ENCODE results near the gene PDCD7. TPM values are rescaled to one million over a fixed set of nuclear protein-coding genes. Genes with fewer than 3 reads are reported as not detected.

PDCD7 gene
- polyA plus RNA-seq, 1 of the 3 experiments (the other 2 are of a cell fraction): 15.3 TPM

- TF ChIP-seq FOXM1 (IDR thresholded peaks at IDR 0.05; ENCODE audit: low read depth) (no peak), ZBTB33 (IDR thresholded peaks at IDR 0.05; ENCODE audit: borderline replicate concordance, low read depth) (no peak), RCOR1 (IDR thresholded peaks at IDR 0.05; ENCODE audit: low read length) (no peak), RXRA (IDR thresholded peaks at IDR 0.05; ENCODE audit: borderline replicate concordance, low read depth) (no peak), RAD21 (IDR thresholded peaks at IDR 0.05; ENCODE audit: low read length) (no peak), CHD2 (IDR thresholded peaks at IDR 0.05; ENCODE audit: low read length, partially characterized antibody) (no peak), MXI1 (IDR thresholded peaks at IDR 0.05; ENCODE audit: low read depth, low read length) (no peak), EZH2phosphoT487 (IDR thresholded peaks at IDR 0.05; ENCODE audit: borderline replicate concordance, low read depth) (no peak), POLR2AphosphoS5 (IDR thresholded peaks at IDR 0.05; ENCODE audit: low read depth, low read length) (no peak), PBX3 (IDR thresholded peaks at IDR 0.05) (no peak), SMC3 (IDR thresholded peaks at IDR 0.05; ENCODE audit: low read depth, low read length) (no peak), EP300 (IDR thresholded peaks at IDR 0.05; ENCODE audit: borderline replicate concordance in 1 of 2, low read depth in 1 of 2, low read length in 1 of 2) (no peak), CTCF (IDR thresholded peaks at IDR 0.05) (no peak), FOXJ3 (CRISPR knock-in tag; IDR thresholded peaks at IDR 0.05) (no peak), TCF12 (IDR thresholded peaks at IDR 0.05) (no peak), FOSL2 (IDR thresholded peaks at IDR 0.05; ENCODE audit: borderline replicate concordance, low read depth) (no peak), MAX (IDR thresholded peaks at IDR 0.05; ENCODE audit: low read depth) (no peak), ELF1 (IDR thresholded peaks at IDR 0.05) (no peak), YY1 (IDR thresholded peaks at IDR 0.05; ENCODE audit: low read depth) (no peak)
- Histone ChIP-seq H3K4me1 (ENCODE audit: control insufficient read depth in 1 of 2, insufficient read depth in 2 of 2, low read depth in 1 of 2, low read length in 1 of 2) (no peaks in the 10 kb centered on the region), H3K9ac (no peak overlapping the region), H3K4me3 (ENCODE audit: low read depth in 2 of 2, low read length in 1 of 2) (no peak overlapping the region), H3K79me2 (ENCODE audit: insufficient read depth) (peaks cover 78% of the 10 kb centered on the region), H3K27me3 (ENCODE audit: insufficient read depth) (no peaks in the 10 kb centered on the region), H3K9me2 (no peaks in the 10 kb centered on the region), H3K27ac (ENCODE audit: low read depth in 2 of 2, low read length in 1 of 2) (no peak overlapping the region), H3K4me2 (no peak overlapping the region), H4K20me1 (ENCODE audit: insufficient read depth) (peaks cover 11% of the 10 kb centered on the region), H3F3A (replicated peaks; ENCODE audit: insufficient read depth) (no peaks in the 10 kb centered on the region), H2AFZ (ENCODE audit: low read depth) (no peak overlapping the region), H3K36me3 (replicated peaks in 1 of 2; ENCODE audit: control insufficient read depth in 1 of 2, insufficient read depth in 2 of 2, low read length in 1 of 2) (peaks cover 33 to 73% of the 10 kb centered on the region in 2 experiments), H3K9me3 (no peaks in the 10 kb centered on the region)
- DNase-seq: no peak
- WGBS (ENCODE audit: low lambda C conversion rate): 83% methylated on average over 5 of the region's 5 CpGs
- ChIA-PET CTCF (no interaction called here), POLR2A (no interaction called here)
These were observed 41.9 kb upstream of the PDCD7 start for GRCh38 chr15:65175511-65175910.
